ENCODE data around the gene NPHS1. TPM values are rescaled to one million over a fixed set of nuclear protein-coding genes. Genes with fewer than 3 reads are reported as not detected.
"Not testable (repeated sequence)": the region's sequence is repeated elsewhere in the genome, so short reads cannot be mapped to it uniquely, and the experiment has no call there.

Gene NPHS1
- total and polyA plus RNA-seq, 7 experiments from 2014 or later: 0.30 to 0.51 TPM; not detected in 5

DNA sequence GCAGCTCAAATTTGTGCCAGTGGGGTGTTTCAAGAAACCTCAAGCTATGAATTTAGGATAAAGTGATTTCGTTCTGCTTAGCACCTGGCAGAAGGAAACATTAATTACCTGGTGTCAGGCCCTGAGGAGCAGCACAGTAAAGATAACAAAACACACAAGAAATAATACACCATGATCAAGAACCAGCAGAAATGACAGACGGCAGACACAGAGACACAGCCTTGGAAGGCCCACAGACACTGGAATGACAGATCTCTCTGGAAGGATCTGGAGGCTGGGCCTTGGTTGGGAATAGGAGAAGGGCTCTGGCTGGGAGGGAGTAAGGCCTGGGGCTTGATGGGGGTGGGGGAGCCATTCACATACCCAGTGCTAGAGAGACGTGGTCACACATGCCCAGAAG lies 50.5 kb downstream of the NPHS1 start:
- Histone ChIP-seq H3K4me1 (ENCODE audit: control insufficient read depth in 2 of 2, insufficient read depth in 2 of 2, low read length in 2 of 2) (no peaks in the 10 kb centered on the region), H3K27me3 (ENCODE audit: control insufficient read depth in 2 of 2, insufficient read depth in 2 of 2, low read length in 2 of 2) (no peaks in the 10 kb centered on the region), H3K36me3 (ENCODE audit: control insufficient read depth in 2 of 3, insufficient read depth in 3 of 3, low read length in 3 of 3) (no peaks in the 10 kb centered on the region), H3K27ac (ENCODE audit: low read depth, low read length) (no peak overlapping the region), H3K4me3 (ENCODE audit: low read length) (no peak overlapping the region), H3K9me3 (ENCODE audit: control insufficient read depth in 2 of 3, low read length in 3 of 3) (no peaks in the 10 kb centered on the region)
- DNase-seq (no peak), ATAC-seq (no peak)
- ChIA-PET CTCF (interaction anchor here (0.7 kb wide), 1 partner anchor 109 kb away, joined by 8 read pairs; no protein-coding TSS in a partner anchor), POLR2A (no interaction called here)
- H3K27me3 Mint-ChIP-seq: peaks cover 5 to 28% (median 10%) of the 10 kb centered on the region in 5 donors
- H3K9me3 Mint-ChIP-seq: peaks cover 0 to 3% (median 0%) of the 10 kb centered on the region in 11 donors
- H3K27ac Mint-ChIP-seq: no peak overlapping the region
- intact Hi-C loops (cut with micrococcal nuclease): no loop called here
- H3K4me1 Mint-ChIP-seq: peaks cover 0 to 12% (median 8%) of the 10 kb centered on the region in 7 donors
- H3K36me3 Mint-ChIP-seq: no peaks in the 10 kb centered on the region
- H3K4me3 Mint-ChIP-seq: no peak overlapping the region

DNA sequence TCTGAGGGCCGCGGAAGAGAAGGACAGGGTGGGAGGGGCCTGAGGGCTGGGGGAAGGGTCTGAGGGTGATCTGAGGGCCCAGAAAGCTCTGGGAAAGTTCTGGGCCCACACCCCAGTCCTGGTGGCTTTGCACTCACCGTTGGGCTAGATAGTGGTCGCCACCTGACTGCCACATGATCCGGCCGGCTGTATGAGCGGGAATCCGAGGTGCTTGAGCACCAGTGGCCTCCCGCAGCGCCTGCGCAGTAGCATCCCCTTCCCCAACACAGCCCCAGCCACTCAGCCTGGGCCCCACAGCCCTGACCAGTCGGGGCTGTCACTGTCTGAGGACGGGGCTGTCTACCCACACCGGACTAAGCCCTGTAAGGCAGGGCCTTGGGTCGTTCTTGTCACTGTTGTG lies 54.6 kb downstream of the NPHS1 start:
- Mint-ChIP-seq H3K4me1 (peaks cover 0 to 10% (median 0%) of the 10 kb centered on the region in 7 donors), H3K4me3 (peak overlapping the region in 1 of 10 donors; percentile 62), H3K27me3 (peaks cover 20 to 42% (median 27%) of the 10 kb centered on the region in 5 donors), H3K27ac (no peak overlapping the region), H3K36me3 (no peaks in the 10 kb centered on the region), H3K9me3 (peaks cover 0 to 3% (median 0%) of the 10 kb centered on the region in 11 donors)
- no peak for DNase-seq
- intact Hi-C loops (cut with micrococcal nuclease): no loop called here
- H3K36me3 ChIP-seq (ENCODE audit: control insufficient read depth in 2 of 3, insufficient read depth in 3 of 3, low read length in 3 of 3): no peaks in the 10 kb centered on the region
- no peaks in the 10 kb centered on the region for H3K27me3 ChIP-seq (ENCODE audit: control insufficient read depth in 2 of 2, insufficient read depth in 2 of 2, low read length in 2 of 2)
- POLR2A ChIA-PET: no interaction called here
- H3K27ac ChIP-seq (ENCODE audit: low read depth, low read length): no peak overlapping the region
- ATAC-seq: no peak
- H3K9me3 ChIP-seq (ENCODE audit: control insufficient read depth in 2 of 3, low read length in 3 of 3): no peaks in the 10 kb centered on the region
- CTCF ChIA-PET: no interaction called here
- no peak overlapping the region for H3K4me3 ChIP-seq (ENCODE audit: low read length)
- no peaks in the 10 kb centered on the region for H3K4me1 ChIP-seq (ENCODE audit: control insufficient read depth in 2 of 2, insufficient read depth in 2 of 2, low read length in 2 of 2)

DNA sequence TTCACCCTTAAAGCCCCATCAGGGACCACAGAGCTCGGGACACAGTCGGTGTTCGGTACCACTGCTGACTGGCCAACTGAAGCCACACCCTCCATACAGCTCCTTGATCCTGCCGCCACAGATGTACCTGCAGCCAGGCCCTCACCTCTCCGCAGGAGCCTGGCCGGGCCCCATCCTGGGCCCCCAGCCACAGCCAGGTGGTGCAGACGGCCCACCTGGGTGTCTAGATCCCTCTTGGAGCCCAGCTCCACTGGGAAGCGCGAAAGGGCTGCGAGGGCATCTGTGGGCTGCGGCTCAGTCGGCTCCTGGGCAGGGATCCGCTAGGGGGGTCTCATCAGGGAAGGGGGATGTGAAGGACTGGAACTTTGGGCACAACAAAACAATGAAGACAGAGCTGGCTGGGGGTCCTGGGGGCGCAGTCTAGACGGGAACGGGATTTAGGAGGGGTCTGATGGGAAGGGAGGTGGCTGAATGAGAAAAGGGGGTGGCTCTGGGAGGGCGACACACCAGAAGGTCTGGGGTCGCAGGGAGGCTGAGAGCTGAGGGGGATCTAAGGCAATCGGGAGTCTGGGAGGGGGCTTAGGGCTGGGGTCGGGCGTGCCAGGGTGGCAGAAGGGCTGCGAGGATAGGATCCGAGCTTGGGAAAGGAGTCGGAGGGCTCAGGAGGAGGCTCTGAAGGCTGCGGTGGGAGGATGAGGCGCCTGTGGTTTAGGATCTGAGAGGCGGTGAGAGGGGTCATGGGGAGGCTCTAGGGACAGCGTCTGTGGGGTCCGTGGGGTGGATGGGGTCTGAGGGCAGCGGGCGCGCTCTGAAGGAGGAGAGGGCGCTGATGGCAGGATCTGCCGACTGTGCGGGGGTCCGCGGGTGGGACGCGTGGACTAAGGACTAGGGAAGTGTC lies 55.4 kb downstream of the NPHS1 start:
- POLR2A ChIA-PET: no interaction called here
- Histone ChIP-seq H3K36me3 (ENCODE audit: control insufficient read depth in 2 of 3, insufficient read depth in 3 of 3, low read length in 3 of 3) (no peaks in the 10 kb centered on the region), H3K4me3 (ENCODE audit: low read length) (no peak overlapping the region), H3K4me1 (ENCODE audit: control insufficient read depth in 2 of 2, insufficient read depth in 2 of 2, low read length in 2 of 2) (no peaks in the 10 kb centered on the region), H3K27ac (ENCODE audit: low read depth, low read length) (no peak overlapping the region), H3K27me3 (ENCODE audit: control insufficient read depth in 2 of 2, insufficient read depth in 2 of 2, low read length in 2 of 2) (no peaks in the 10 kb centered on the region), H3K9me3 (ENCODE audit: control insufficient read depth in 2 of 3, low read length in 3 of 3) (no peaks in the 10 kb centered on the region)
- Mint-ChIP-seq H3K36me3 (no peaks in the 10 kb centered on the region), H3K4me1 (peaks cover 0 to 10% (median 0%) of the 10 kb centered on the region in 7 donors), H3K9me3 (peaks cover 0 to 3% (median 0%) of the 10 kb centered on the region in 11 donors), H3K4me3 (peak overlapping the region in 2 of 10 donors; percentile 28 to 62), H3K27ac (peak overlapping the region in 1 of 9 donors; percentile 62), H3K27me3 (peaks cover 20 to 42% (median 29%) of the 10 kb centered on the region in 5 donors)
- ATAC-seq (no peak), DNase-seq (no peak)
- intact Hi-C loops (cut with micrococcal nuclease): no loop called here
- CTCF ChIA-PET: interaction anchor here (0.5 kb wide), 1 partner anchor 92 kb away, joined by 3 read pairs; no protein-coding TSS in a partner anchor

DNA sequence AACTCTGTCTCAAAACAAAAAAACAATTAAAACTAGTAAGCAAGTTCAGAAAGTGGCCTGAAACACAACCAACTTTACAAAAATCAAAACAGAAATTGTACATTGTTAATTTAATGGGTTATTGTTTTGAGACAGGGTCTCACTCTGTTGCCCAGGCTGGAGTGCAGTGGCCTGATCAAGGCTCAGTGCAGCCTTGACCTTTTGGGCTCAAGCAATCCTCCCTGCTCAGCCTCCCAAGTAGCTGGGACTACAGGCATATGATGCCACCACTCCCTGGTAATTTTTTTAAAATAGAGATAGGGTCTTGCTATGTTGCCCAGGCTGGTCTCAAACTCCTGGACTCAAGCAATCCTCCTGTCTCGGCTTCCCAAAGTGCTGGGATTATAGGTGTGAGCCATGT lies 56.7 kb downstream of the NPHS1 start:
- H3K27ac ChIP-seq (ENCODE audit: low read depth, low read length); intact Hi-C loops (cut with micrococcal nuclease); POLR2A ChIA-PET; ATAC-seq; DNase-seq; H3K27me3 ChIP-seq (ENCODE audit: control insufficient read depth in 2 of 2, insufficient read depth in 2 of 2, low read length in 2 of 2); H3K4me1 ChIP-seq (ENCODE audit: control insufficient read depth in 2 of 2, insufficient read depth in 2 of 2, low read length in 2 of 2); H3K4me1 Mint-ChIP-seq; H3K9me3 ChIP-seq (ENCODE audit: control insufficient read depth in 2 of 3, low read length in 3 of 3); H3K9me3 Mint-ChIP-seq; H3K4me3 Mint-ChIP-seq; H3K36me3 ChIP-seq (ENCODE audit: control insufficient read depth in 2 of 3, insufficient read depth in 3 of 3, low read length in 3 of 3); H3K36me3 Mint-ChIP-seq; H3K4me3 ChIP-seq (ENCODE audit: low read length): not testable (repeated sequence)
- Mint-ChIP-seq H3K27me3 (peaks cover 20 to 42% (median 29%) of the 10 kb centered on the region in 5 donors), H3K27ac (peak overlapping the region in 1 of 9 donors; percentile 52)
- CTCF ChIA-PET: interaction anchor here (0.6 kb wide), 1 partner anchor 117 kb away, joined by 3 read pairs; no protein-coding TSS in a partner anchor

DNA sequence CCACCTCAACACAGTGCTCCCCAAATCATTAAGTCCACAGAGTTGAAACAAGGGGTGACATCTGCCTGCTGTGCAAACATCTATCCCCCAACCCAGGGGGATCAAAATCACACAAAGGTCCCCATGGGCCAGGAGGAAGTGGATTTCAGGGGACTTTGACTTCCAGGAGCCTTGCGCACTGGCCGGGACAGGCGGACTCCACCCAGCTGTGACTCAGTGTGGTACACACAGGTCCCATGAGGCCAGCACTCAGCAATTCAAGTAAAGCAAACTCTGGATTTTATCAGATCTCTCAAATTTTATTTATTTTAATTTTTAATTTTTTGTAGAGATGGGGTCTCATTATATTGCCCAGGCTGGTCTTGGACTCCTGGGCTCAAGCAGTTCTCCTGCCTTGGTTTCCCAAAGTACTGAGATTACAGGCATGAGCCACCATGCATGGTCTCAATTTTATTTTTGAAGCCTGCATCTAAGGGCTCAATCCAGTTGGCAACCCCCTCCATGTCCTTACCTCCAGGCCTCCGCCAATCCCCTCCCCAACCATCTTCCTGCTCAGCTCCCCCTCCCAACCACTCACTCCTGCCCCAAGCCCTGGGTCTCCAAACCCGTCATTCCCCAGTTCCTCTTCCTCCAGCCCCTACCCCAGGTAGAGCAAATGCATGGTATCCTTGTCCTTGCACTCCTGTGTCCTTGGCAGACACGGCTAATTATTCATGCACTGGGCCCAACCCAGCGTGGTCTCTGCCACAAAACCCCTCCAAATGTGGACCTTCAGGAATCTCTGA lies 58.7 kb downstream of the NPHS1 start:
- ChIA-PET POLR2A (no interaction called here), CTCF (no interaction called here)
- no peaks in the 10 kb centered on the region for H3K36me3 ChIP-seq (ENCODE audit: control insufficient read depth in 2 of 3, insufficient read depth in 3 of 3, low read length in 3 of 3)
- H3K27me3 Mint-ChIP-seq: peaks cover 20 to 28% (median 25%) of the 10 kb centered on the region in 5 donors
- H3K4me3 Mint-ChIP-seq: no peak overlapping the region
- H3K36me3 Mint-ChIP-seq: no peaks in the 10 kb centered on the region
- DNase-seq (no peak), ATAC-seq (no peak)
- no peaks in the 10 kb centered on the region for H3K9me3 ChIP-seq (ENCODE audit: control insufficient read depth in 2 of 3, low read length in 3 of 3)
- no peaks in the 10 kb centered on the region for H3K4me1 ChIP-seq (ENCODE audit: control insufficient read depth in 2 of 2, insufficient read depth in 2 of 2, low read length in 2 of 2)
- no peaks in the 10 kb centered on the region for H3K9me3 Mint-ChIP-seq
- H3K27ac ChIP-seq (ENCODE audit: low read depth, low read length): no peak overlapping the region
- peaks cover 0 to 7% (median 0%) of the 10 kb centered on the region in 7 donors for H3K4me1 Mint-ChIP-seq
- H3K27ac Mint-ChIP-seq: no peak overlapping the region
- intact Hi-C loops (cut with micrococcal nuclease): no loop called here
- no peaks in the 10 kb centered on the region for H3K27me3 ChIP-seq (ENCODE audit: control insufficient read depth in 2 of 2, insufficient read depth in 2 of 2, low read length in 2 of 2)
- no peak overlapping the region for H3K4me3 ChIP-seq (ENCODE audit: low read length)

DNA sequence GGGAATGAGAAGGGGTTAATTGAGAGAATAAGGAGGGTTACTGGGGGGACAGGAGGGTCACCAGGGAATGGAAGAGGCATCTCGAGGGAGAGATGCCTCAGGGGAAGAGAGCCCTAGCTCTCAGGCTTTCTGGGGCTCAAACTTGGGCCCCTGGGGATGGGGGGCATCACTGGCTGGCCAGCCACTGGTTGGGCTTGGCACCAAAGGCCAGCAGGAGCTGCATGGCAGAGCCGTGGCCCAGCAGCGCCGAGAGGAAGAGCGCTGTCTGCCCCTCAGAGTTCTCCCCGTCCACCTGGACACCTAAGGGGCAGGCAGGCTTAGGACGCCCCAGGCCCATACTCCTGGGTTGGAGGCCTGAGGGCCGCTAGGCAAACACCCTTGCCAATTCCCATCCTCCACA lies 59.4 kb downstream of the NPHS1 start:
- Histone ChIP-seq H3K27me3 (ENCODE audit: control insufficient read depth in 2 of 2, insufficient read depth in 2 of 2, low read length in 2 of 2) (no peaks in the 10 kb centered on the region), H3K27ac (ENCODE audit: low read depth, low read length) (no peak overlapping the region), H3K36me3 (ENCODE audit: control insufficient read depth in 2 of 3, insufficient read depth in 3 of 3, low read length in 3 of 3) (no peaks in the 10 kb centered on the region), H3K4me1 (ENCODE audit: control insufficient read depth in 2 of 2, insufficient read depth in 2 of 2, low read length in 2 of 2) (no peaks in the 10 kb centered on the region), H3K4me3 (ENCODE audit: low read length) (no peak overlapping the region), H3K9me3 (ENCODE audit: control insufficient read depth in 2 of 3, low read length in 3 of 3) (no peaks in the 10 kb centered on the region)
- ChIA-PET POLR2A (no interaction called here), CTCF (no interaction called here)
- peaks cover 16 to 25% (median 23%) of the 10 kb centered on the region in 5 donors for H3K27me3 Mint-ChIP-seq
- no peaks in the 10 kb centered on the region for H3K9me3 Mint-ChIP-seq
- peaks cover 0 to 7% (median 0%) of the 10 kb centered on the region in 7 donors for H3K4me1 Mint-ChIP-seq
- H3K4me3 Mint-ChIP-seq: no peak overlapping the region
- no peak for ATAC-seq
- H3K27ac Mint-ChIP-seq: no peak overlapping the region
- no peaks in the 10 kb centered on the region for H3K36me3 Mint-ChIP-seq
- intact Hi-C loops (cut with micrococcal nuclease): no loop called here
- no peak for DNase-seq
